ENCODE measurements around the gene ASGR1.

DNA sequence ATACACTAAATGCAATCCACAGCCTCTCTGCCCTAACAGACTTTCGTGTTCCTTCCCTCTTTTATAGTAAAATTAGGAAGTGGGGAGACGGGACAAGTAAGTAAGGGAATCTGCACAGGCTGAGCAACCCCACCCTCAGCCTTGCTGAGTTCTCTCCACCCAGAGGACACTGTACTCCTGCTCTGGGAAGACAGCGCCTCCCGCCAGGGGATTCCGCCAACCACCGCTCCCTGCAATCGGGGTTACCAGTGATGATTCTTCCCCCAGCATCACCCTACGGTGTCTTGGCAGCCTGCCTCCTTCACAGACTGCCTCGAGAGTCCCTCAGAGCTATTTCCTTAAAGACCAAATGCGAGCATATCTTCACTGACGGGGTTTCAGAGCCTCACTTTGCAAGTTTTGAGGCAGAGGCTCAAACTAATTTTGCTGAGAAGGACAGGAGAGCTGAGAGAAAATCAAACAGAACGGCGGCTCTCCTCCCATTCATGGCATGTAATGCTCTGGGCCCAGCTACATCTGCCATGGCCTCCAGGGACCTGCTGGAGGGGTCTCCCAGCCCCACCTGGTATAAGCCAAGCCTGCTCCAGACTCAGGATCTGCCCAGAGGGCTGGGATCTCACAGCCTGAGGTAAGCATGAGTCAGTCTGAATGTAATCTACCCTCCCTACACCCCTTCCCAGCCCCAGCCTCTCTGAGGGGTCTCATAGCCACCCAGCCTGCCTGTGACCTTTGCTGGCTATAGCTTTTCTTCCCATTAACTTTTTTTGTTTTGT is 41.8 kb downstream of the ASGR1 start:
- TF ChIP-seq, protein P1, sequence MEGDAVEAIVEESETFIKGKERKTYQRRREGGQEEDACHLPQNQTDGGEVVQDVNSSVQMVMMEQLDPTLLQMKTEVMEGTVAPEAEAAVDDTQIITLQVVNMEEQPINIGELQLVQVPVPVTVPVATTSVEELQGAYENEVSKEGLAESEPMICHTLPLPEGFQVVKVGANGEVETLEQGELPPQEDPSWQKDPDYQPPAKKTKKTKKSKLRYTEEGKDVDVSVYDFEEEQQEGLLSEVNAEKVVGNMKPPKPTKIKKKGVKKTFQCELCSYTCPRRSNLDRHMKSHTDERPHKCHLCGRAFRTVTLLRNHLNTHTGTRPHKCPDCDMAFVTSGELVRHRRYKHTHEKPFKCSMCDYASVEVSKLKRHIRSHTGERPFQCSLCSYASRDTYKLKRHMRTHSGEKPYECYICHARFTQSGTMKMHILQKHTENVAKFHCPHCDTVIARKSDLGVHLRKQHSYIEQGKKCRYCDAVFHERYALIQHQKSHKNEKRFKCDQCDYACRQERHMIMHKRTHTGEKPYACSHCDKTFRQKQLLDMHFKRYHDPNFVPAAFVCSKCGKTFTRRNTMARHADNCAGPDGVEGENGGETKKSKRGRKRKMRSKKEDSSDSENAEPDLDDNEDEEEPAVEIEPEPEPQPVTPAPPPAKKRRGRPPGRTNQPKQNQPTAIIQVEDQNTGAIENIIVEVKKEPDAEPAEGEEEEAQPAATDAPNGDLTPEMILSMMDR (IDR thresholded peaks at IDR 0.05; ENCODE audit: poor library complexity, severe bottlenecking) = no peak
- TF ChIP-seq TAF1 (IDR thresholded peaks at IDR 0.05; ENCODE audit: low read depth) (no peak), EZH2 (IDR thresholded peaks at IDR 0.05; ENCODE audit: borderline replicate concordance, insufficient read depth, low read length, poor library complexity, severe bottlenecking) (no peak), EP300 (conservative IDR thresholded peaks at IDR 0.05; ENCODE audit: poor library complexity, severe bottlenecking) (no peak), POLR2AphosphoS5 (IDR thresholded peaks at IDR 0.05) (no peak)
